ENCODE measurements around the gene PHLDB1.
"Not testable (repeated sequence)": the region's sequence is repeated elsewhere in the genome, so short reads cannot be mapped to it uniquely, and the experiment has no call there.

The PHLDB1 gene

DNA sequence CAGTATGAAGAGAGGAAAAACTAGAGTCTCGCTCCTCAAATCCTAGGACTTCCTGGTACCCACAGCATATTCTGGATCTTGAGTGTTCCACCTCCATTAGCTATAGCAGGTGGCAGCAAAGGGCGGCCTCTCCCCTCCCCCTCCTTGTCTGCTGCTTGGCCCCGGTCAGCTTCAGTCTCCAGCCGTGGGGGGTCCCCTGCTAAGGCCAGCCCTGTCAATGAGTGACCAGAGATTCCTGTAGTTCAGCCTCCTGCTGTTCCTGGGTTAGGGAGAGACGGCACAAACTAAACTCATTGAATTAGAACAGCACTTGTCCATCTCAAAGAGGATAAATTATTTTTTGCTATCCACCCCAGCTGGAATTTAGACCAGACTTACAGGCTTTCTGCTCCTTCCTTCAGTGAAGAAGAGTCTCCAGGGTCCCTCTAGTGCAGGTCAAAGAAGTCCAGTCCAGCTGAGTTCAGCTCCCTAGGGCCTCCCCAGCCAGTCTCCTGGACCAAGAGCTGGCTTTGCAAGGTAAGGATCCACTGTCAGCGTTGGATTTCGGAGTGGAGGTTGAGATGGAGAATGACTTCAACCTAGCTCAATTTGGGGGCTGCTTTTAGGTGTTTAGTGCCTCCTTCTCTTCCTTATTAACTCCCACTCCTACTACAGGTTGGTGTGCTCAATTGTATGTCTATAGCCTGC lies 1.1 kb upstream of the PHLDB1 start:
- Histone ChIP-seq H3K27me3 (ENCODE audit: insufficient read depth, low read length) (peaks cover 75% of the 10 kb centered on the region), H3K9ac (ENCODE audit: low read depth, low read length) (no peak overlapping the region), H3K4me3 (ENCODE audit: low read length) (no peak overlapping the region), H3K36me3 (ENCODE audit: insufficient read depth, low read length) (peaks cover 20% of the 10 kb centered on the region), H3K9me3 (ENCODE audit: insufficient read depth, low read depth, low read length) (no peaks in the 10 kb centered on the region), H3K4me1 (ENCODE audit: insufficient read depth, low read length) (peaks cover 21% of the 10 kb centered on the region), H3K27ac (ENCODE audit: low read depth, low read length) (no peak overlapping the region)
- WGBS, result 28% methylated on average over 7 of the region's 7 CpGs

DNA sequence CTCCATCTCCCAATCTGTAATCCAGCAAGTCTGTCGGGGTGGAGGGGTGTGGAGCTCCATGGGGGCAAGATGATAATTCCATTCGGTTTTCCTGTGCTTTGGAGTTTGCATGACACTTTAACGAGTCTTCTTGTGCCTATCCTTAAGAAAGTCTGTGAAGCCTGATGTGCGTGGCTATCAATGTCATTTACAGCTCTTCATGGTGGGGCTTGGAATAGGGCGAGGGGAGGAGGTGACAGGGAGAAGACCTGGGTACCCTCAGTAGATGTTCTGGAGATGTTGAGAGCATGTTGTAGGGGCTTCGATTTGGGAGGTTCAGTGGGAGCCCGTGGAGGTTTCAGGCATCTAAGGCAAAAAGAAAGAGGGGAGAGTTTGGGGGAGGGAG lies 579 bp upstream of the PHLDB1 start:
- 62% methylated on average over 7 of the region's 7 CpGs for WGBS
- peaks cover 15% of the 10 kb centered on the region for H3K36me3 ChIP-seq (ENCODE audit: insufficient read depth, low read length)
- peaks cover 78% of the 10 kb centered on the region for H3K27me3 ChIP-seq (ENCODE audit: insufficient read depth, low read length)
- no peaks in the 10 kb centered on the region for H3K9me3 ChIP-seq (ENCODE audit: insufficient read depth, low read depth, low read length)
- peaks cover 21% of the 10 kb centered on the region for H3K4me1 ChIP-seq (ENCODE audit: insufficient read depth, low read length)
- no peak overlapping the region for H3K4me3 ChIP-seq (ENCODE audit: low read length)
- no peak overlapping the region for H3K27ac ChIP-seq (ENCODE audit: low read depth, low read length)
- no peak overlapping the region for H3K9ac ChIP-seq (ENCODE audit: low read depth, low read length)

DNA sequence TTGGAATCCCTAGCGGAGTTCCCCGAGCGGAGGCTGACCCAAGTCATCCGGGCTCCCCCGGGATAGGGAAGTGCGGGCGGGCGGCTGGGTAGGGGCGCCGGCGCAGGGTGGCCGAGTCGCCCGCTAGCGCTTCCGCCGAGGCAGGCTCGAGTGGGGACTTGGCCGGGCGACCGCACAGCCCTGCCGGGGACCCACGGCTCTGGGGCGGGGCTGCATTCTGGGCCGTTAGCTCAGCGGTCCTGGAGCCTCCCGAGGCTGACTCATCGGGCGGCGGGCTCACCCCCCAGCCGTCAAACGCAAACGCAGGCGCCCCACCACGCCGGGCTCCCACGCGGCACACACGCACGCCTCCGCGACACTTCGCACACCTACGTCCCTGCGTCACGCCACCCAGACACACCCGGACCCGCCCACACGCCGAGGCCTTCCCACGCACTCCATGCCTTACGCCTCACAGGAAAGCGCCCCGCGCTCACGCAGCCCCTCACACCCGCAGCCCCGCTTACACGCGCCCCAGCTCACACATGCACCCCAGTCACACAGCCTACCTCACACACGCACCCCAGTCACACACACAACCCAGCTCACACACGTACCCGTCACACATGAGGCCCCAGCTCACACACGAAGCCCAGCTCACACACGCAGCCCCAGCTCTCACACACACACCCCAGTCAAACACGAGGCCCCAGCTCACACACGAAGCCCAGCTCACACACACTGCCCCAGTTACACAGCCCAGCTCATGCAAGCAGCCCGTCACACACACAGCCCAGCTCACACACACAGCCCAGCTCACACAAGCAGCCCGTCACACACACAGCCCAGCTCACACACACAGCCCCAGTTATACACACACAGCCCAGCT lies 1.2 kb downstream of the PHLDB1 start:
- H3K27me3 ChIP-seq (ENCODE audit: insufficient read depth, low read length), result peaks cover 78% of the 10 kb centered on the region
- H3K4me3 ChIP-seq (ENCODE audit: low read length), result peak overlapping the region; percentile 50
- WGBS, result 10% methylated on average over 69 of the region's 69 CpGs
- H3K36me3 ChIP-seq (ENCODE audit: insufficient read depth, low read length), result no peaks in the 10 kb centered on the region
- peaks cover 37% of the 10 kb centered on the region for H3K4me1 ChIP-seq (ENCODE audit: insufficient read depth, low read length)
- H3K27ac ChIP-seq (ENCODE audit: low read depth, low read length), result no peak overlapping the region
- H3K9me3 ChIP-seq (ENCODE audit: insufficient read depth, low read depth, low read length), result no peaks in the 10 kb centered on the region
- H3K9ac ChIP-seq (ENCODE audit: low read depth, low read length), result no peak overlapping the region

DNA sequence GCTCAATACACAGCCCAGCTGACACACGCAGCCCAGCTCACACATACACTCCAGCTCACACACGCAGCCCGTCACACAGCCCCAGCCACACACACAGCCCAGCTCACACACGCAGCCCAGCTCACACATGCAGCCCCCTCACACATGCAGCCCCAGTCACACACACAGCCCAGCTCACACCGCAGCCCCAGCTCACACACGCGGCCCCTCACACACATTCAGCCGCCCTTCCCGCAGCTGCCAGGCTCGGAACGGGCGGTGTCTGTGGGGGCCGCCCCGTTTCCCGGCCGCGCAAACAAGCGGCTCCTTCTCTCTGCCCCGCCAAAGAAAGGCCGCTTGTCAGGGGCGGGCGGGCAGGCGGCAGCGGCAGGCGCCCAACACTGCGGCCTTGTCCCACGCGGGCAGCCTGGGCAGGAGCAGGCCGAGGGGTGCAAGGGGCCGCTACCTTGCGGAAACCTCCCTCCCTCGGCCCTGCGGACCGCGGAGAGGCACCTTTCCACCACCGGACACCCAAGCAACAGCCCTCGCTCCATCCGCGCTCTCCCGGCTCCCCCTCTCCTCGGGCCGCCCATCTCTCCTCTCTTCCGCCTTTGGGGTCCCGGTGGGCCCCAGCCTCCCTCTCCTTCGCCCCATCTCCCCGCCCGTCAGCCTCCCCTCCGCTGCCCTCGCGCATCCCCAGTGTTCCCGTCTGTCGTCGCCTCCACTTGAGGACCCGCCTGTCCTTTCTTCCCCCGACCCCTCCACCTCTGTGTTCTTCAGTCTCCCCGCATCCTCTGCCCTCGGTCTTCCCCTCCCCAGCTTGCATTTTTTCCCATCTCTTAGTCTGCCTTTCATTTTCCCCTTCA lies 2.2 kb downstream of the PHLDB1 start:
- H3K4me1 ChIP-seq (ENCODE audit: insufficient read depth, low read length), result peaks cover 41% of the 10 kb centered on the region
- WGBS, result 4% methylated on average over 57 of the region's 57 CpGs
- no peaks in the 10 kb centered on the region for H3K36me3 ChIP-seq (ENCODE audit: insufficient read depth, low read length)
- H3K9me3 ChIP-seq (ENCODE audit: insufficient read depth, low read depth, low read length), result no peaks in the 10 kb centered on the region
- H3K27ac ChIP-seq (ENCODE audit: low read depth, low read length), result no peak overlapping the region
- H3K4me3 ChIP-seq (ENCODE audit: low read length), result peak overlapping the region; percentile 45
- H3K9ac ChIP-seq (ENCODE audit: low read depth, low read length), result no peak overlapping the region
- H3K27me3 ChIP-seq (ENCODE audit: insufficient read depth, low read length), result peaks cover 68% of the 10 kb centered on the region

DNA sequence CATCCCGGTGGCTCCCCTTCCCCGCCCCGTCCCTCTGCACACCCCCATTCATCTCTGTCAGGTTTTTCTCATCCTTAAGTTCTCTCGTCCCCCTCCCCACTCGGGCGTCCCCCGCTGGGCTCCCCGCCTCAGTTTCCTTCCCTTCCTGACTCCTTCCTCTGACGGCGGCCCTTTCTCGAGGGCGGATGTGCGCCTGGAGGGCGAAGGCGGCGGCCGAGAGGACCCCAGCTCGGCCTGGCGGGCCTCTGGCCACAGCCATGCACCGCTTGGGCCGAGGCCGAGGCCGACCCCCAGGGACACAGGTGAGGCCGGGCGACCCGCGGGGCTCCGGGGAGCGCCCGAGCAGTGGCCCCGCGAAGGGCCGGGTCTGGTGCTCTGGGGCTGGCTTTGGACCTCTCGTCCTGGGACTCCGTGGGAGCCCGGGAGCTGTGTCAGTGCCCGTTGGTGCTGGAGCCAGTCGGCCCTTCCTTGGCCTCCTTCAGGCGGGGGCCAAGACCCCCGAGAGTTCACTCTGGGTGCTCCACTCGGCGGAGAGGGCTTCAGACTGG lies 2.9 kb downstream of the PHLDB1 start:
- peaks cover 39% of the 10 kb centered on the region for H3K4me1 ChIP-seq (ENCODE audit: insufficient read depth, low read length)
- H3K4me3 ChIP-seq (ENCODE audit: low read length), result peak overlapping the region; percentile 45
- WGBS, result 2% methylated on average over 42 of the region's 42 CpGs
- no peaks in the 10 kb centered on the region for H3K36me3 ChIP-seq (ENCODE audit: insufficient read depth, low read length)
- H3K27me3 ChIP-seq (ENCODE audit: insufficient read depth, low read length), result peaks cover 61% of the 10 kb centered on the region
- H3K9me3 ChIP-seq (ENCODE audit: insufficient read depth, low read depth, low read length), result no peaks in the 10 kb centered on the region
- no peak overlapping the region for H3K27ac ChIP-seq (ENCODE audit: low read depth, low read length)
- no peak overlapping the region for H3K9ac ChIP-seq (ENCODE audit: low read depth, low read length)

DNA sequence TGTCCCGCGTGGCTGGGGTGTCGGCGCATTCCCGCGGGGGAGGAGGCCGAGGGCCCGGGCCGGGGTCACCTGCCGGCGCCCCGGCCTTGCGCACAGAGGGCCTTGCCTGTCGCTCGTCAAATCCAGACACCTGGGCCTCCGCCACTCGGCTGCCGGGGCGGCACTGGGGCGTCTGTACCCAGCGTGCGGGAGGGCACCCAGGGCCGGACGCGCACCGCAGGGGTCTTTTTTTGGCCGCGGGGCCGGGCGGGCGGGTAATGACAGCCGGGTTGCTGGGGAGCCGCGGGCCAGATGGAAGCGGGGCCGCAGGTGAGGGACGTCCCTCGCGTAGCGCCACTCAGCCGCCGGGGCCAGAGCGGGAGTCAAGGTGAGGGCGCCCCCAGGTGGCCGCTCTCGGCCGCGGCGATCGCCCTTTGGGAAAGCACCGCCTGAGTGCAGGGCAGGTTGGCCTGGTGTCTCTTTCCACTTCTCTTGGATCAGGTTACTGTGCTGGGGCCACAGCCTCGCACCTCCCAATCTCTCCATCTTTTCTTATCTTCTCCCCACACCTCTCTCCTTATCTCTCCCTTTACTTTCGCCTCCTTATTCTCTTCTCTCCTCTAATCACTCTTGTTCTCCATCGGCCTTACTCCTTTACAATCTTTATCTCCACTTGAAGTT lies 3.5 kb downstream of the PHLDB1 start:
- H3K36me3 ChIP-seq (ENCODE audit: insufficient read depth, low read length), result no peaks in the 10 kb centered on the region
- no peaks in the 10 kb centered on the region for H3K9me3 ChIP-seq (ENCODE audit: insufficient read depth, low read depth, low read length)
- peaks cover 39% of the 10 kb centered on the region for H3K4me1 ChIP-seq (ENCODE audit: insufficient read depth, low read length)
- peak overlapping the region; percentile 45 for H3K4me3 ChIP-seq (ENCODE audit: low read length)
- H3K27me3 ChIP-seq (ENCODE audit: insufficient read depth, low read length), result peaks cover 55% of the 10 kb centered on the region
- H3K27ac ChIP-seq (ENCODE audit: low read depth, low read length), result no peak overlapping the region
- 4% methylated on average over 54 of the region's 54 CpGs for WGBS
- H3K9ac ChIP-seq (ENCODE audit: low read depth, low read length), result no peak overlapping the region

DNA sequence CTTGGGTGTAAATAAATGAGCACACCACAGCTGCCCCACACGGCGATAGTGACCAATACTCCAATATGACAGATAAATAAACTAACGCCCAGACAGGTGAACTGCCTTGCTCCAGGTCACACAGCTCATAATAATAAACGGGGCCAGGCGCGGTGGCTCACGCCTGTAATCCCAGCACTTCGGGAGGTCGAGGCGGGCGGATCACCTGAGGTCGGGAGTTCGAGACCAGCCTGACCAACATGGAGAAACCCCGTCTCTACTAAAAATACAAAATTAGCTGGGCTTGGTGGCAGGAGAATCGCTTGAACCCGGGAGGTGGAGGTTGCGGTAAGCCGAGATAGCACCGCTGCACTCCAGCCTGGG lies 4.0 kb downstream of the PHLDB1 start:
- WGBS, result 93% methylated on average over 19 of the region's 19 CpGs
- peaks cover 50% of the 10 kb centered on the region for H3K27me3 ChIP-seq (ENCODE audit: insufficient read depth, low read length)
- 0 out of 2 replicates have a peak overlapping the region, but pooled peaks have one; percentile 6 for H3K4me3 ChIP-seq (ENCODE audit: low read length)

DNA sequence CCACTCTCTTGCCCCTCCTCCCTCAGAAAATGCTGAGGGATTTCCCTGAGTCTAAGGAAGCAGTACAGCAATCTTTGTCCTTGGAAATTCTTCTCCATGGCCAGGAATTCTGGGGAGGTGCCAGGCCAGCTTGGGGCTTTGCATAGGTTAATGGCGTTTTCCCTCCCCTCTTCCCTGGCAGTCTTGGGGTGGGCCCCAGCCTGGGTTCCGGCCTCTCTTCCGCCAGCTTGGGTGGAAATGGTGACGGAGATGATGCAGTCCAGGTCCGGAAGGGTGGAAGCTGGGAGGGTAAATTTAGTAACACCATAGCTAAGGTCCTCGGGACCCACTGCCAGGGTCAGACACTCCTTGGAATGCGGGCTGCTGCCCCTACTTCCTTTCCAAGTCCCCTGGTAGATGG lies 5.0 kb downstream of the PHLDB1 start:
- Histone ChIP-seq H3K4me1 (ENCODE audit: insufficient read depth, low read length) (peaks cover 38% of the 10 kb centered on the region), H3K9me3 (ENCODE audit: insufficient read depth, low read depth, low read length) (no peaks in the 10 kb centered on the region), H3K27ac (ENCODE audit: low read depth, low read length) (no peak overlapping the region), H3K36me3 (ENCODE audit: insufficient read depth, low read length) (no peaks in the 10 kb centered on the region), H3K4me3 (ENCODE audit: low read length) (no peak overlapping the region), H3K9ac (ENCODE audit: low read depth, low read length) (no peak overlapping the region; the same call in 1 of the 2 replicates), H3K27me3 (ENCODE audit: insufficient read depth, low read length) (peaks cover 42% of the 10 kb centered on the region)
- 67% methylated on average over 7 of the region's 7 CpGs for WGBS

More for the DNA sequence above, 4.0 kb downstream of the PHLDB1 start:
- H3K27ac ChIP-seq (ENCODE audit: low read depth, low read length); H3K36me3 ChIP-seq (ENCODE audit: insufficient read depth, low read length); H3K9me3 ChIP-seq (ENCODE audit: insufficient read depth, low read depth, low read length); H3K9ac ChIP-seq (ENCODE audit: low read depth, low read length): not testable (repeated sequence)
- H3K4me1 ChIP-seq (ENCODE audit: insufficient read depth, low read length), result peaks cover 39% of the 10 kb centered on the region

DNA sequence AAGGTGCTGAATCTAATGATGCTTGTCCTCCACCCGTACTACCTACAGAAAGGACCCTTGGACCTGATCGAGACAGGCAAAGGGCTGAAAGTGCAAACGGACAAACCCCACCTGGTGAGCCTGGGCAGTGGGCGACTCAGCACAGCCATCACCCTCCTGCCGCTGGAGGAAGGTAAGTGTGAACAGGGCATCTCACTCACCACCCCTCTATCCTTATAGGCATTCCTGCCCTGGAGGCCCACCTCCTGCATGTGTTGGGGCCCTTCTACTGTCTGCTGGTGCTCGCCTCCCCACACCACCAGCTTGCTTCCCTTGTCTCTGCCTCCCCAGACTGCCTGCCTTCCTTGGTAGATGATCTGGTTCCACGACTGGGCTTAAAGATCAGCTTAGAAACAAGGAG lies 7.1 kb downstream of the PHLDB1 start:
- no peak overlapping the region for H3K4me3 ChIP-seq (ENCODE audit: low read length)
- peaks cover 57% of the 10 kb centered on the region for H3K4me1 ChIP-seq (ENCODE audit: insufficient read depth, low read length)
- no peaks in the 10 kb centered on the region for H3K9me3 ChIP-seq (ENCODE audit: insufficient read depth, low read depth, low read length)
- no peak overlapping the region for H3K9ac ChIP-seq (ENCODE audit: low read depth, low read length)
- no peak overlapping the region for H3K27ac ChIP-seq (ENCODE audit: low read depth, low read length)
- peaks cover 20% of the 10 kb centered on the region for H3K27me3 ChIP-seq (ENCODE audit: insufficient read depth, low read length)
- 80% methylated on average over 7 of the region's 7 CpGs for WGBS
- H3K36me3 ChIP-seq (ENCODE audit: insufficient read depth, low read length), result no peaks in the 10 kb centered on the region

DNA sequence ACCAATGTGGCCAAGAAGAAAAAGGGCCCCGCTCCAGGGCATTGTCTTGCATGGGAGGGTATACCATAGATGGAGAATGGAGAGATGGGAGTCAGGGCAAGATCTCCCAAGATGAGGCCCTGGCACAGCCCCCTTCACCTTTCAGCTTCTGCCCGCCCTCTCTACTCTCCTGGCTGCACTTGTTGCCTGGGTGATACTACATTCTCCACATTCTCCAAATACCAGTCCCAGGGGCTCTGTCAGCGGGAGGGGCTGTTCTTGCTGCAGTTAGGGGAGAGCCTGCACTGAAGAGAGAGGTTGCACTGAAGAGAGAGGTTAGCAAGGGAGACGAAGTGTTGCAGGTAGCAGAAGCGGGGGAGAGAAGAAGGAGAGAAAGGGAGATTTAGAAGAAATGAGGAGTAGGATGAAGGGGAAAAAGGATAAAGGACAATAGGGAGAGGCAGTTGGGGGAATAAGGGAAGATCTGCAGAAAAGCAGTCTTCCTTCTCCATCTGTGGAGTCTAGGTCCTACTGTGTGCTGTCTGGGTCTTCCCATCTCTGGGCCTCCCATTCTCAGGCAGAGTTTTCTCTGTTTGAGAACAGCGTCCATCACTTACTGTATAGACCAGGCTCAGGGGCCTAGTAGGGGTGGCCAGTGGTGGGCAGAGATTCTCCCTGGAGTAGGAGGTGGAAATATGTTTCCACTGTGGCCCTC lies 8.0 kb downstream of the PHLDB1 start:
- 27% methylated on average over 6 of the region's 6 CpGs for WGBS
- Histone ChIP-seq H3K9ac (ENCODE audit: low read depth, low read length) (peak overlapping the region; percentile 37; the same call in 1 of the 2 replicates), H3K4me3 (ENCODE audit: low read length) (peak overlapping the region; percentile 15; the same call in 1 of the 2 replicates)

More for the DNA sequence above, 8.0 kb downstream of the PHLDB1 start:
- Histone ChIP-seq H3K9me3 (ENCODE audit: insufficient read depth, low read depth, low read length) (no peaks in the 10 kb centered on the region), H3K27ac (ENCODE audit: low read depth, low read length) (peak overlapping the region; percentile 79), H3K27me3 (ENCODE audit: insufficient read depth, low read length) (peaks cover 11% of the 10 kb centered on the region), H3K36me3 (ENCODE audit: insufficient read depth, low read length) (no peaks in the 10 kb centered on the region), H3K4me1 (ENCODE audit: insufficient read depth, low read length) (peaks cover 62% of the 10 kb centered on the region)
